Keratinocyte (primary cell): ENCODE data around the gene ATP8A1. TPM values are rescaled to one million over a fixed set of nuclear protein-coding genes. Genes with fewer than 3 reads are reported as not detected.

Source experiments
- DNase-seq: peaks from one replicate; pipeline ENCODE4 v3.0.0-alpha.2; 2011; ENCODE audit warnings: low read depth, missing footprints, low spot score
- FAIRE-seq: peaks from 2 replicates; lab custom pipeline; 2011; peaks lifted over from hg19 to GRCh38; lab: Jason Lieb, UNC
- H2AFZ ChIP-seq: 2 replicates; pipeline ENCODE4 v1.6.0; 2012; ENCODE audit warnings: low read length, control low read depth, inconsistent platforms; ENCODE audit not compliant: control insufficient read depth
- H3K27ac ChIP-seq: 2 replicates; pipeline ENCODE4 v1.5.1; 2011; ENCODE audit warnings: low read length; ENCODE audit not compliant: control insufficient read depth, insufficient read depth
- H3K27me3 ChIP-seq: 3 replicates; pipeline ENCODE4 v1.6.0; 2011; ENCODE audit warnings: low read length; ENCODE audit not compliant: control insufficient read depth, insufficient read depth; ENCODE audit errors: extremely low read depth
- H3K36me3 ChIP-seq, 2 experiments: 2 replicates in 1 of 2; 3 replicates in 1 of 2; pipeline ENCODE4 v1.5.1; 2011; ENCODE audit warnings: low read length in 2 of 2, mild to moderate bottlenecking in 1 of 2; ENCODE audit not compliant: control insufficient read depth in 2 of 2, insufficient read depth in 2 of 2; ENCODE audit errors: extremely low read depth in 1 of 2
- H3K4me1 ChIP-seq: 3 replicates; pipeline ENCODE4 v1.5.1; 2011; ENCODE audit warnings: low read length; ENCODE audit not compliant: control insufficient read depth, insufficient read depth; ENCODE audit errors: extremely low read depth
- H3K4me2 ChIP-seq: 3 replicates; pipeline ENCODE4 v1.6.0; 2011; ENCODE audit warnings: low read depth, low read length; ENCODE audit not compliant: control insufficient read depth, insufficient read depth; ENCODE audit errors: extremely low read depth
- H3K4me3 ChIP-seq, 3 experiments: fragments of 200-600 bp in 1 of 3; sonication (generic) in 1 of 3; 2 replicates in 2 of 3; 3 replicates in 1 of 3; pipeline ENCODE4 v1.5.1; 2011 to 2016; ENCODE audit warnings: low read length in 3 of 3, mild to moderate bottlenecking in 3 of 3, control low read depth in 2 of 3, inconsistent platforms in 1 of 3, low read depth in 1 of 3, mixed read lengths in 1 of 3, mixed run types in 1 of 3, moderate library complexity in 1 of 3; ENCODE audit not compliant: control insufficient read depth in 2 of 3, insufficient read depth in 2 of 3; ENCODE audit errors: extremely low read depth in 1 of 3
- H3K79me2 ChIP-seq: 2 replicates; pipeline ENCODE4 v1.6.0; 2012; ENCODE audit warnings: low read length; ENCODE audit not compliant: control insufficient read depth, insufficient read depth
- H3K9ac ChIP-seq: 3 replicates; pipeline ENCODE4 v1.6.0; 2011; ENCODE audit warnings: low read length; ENCODE audit not compliant: control insufficient read depth, insufficient read depth; ENCODE audit errors: extremely low read depth
- H3K9me1 ChIP-seq: 3 replicates; pipeline ENCODE4 v1.6.0; 2011; ENCODE audit warnings: low read length; ENCODE audit not compliant: control insufficient read depth, insufficient read depth; ENCODE audit errors: extremely low read depth
- H3K9me3 ChIP-seq: 2 replicates; pipeline ENCODE4 v1.5.1; 2012; ENCODE audit warnings: low read depth, low read length; ENCODE audit not compliant: control insufficient read depth
- H4K20me1 ChIP-seq: 3 replicates; pipeline ENCODE4 v1.6.0; 2011; ENCODE audit warnings: low read length; ENCODE audit not compliant: control insufficient read depth, insufficient read depth; ENCODE audit errors: extremely low read depth
- EZH2 ChIP-seq: IDR thresholded peaks from one replicate; pipeline ENCODE4 v1.6.1; 2012; ENCODE audit warnings: inconsistent platforms, mild to moderate bottlenecking, low read length, moderate library complexity
- dilution Hi-C: fragments of 300-500 bp; cut with MboI; formaldehyde crosslinking; loops from one replicate; pipeline ENCODE4 v1.7.0; 2020; ENCODE audit warnings: low sequenced_read_pairs; ENCODE audit not compliant: extremely low pct_ligation_motif_present
- polyA plus RNA-seq, 5 experiments: library from polyadenylated mRNA; depleted of rRNA in 3 of 5; stranded (reverse) in 3 of 5; stranded (forward) in 1 of 5; unstranded in 1 of 5; fragments of >200 nt; gene quantifications; 1 replicate in 1 of 5; 2 replicates in 3 of 5; 3 replicates in 1 of 5; pipeline versions ENCODE4 v1.2.1 to v1.2.3, GENCODE V29; 2011 to 2012; ENCODE audit warnings: missing spikeins in 2 of 5, low read depth in 1 of 5, low replicate concordance in 1 of 5
- TF ChIP-seq, protein P1 (sequence below), 3 experiments: IDR thresholded peaks in 1 of 3; conservative IDR thresholded peaks in 1 of 3; optimal IDR thresholded peaks in 1 of 3; 2 replicates in 2 of 3; 3 replicates in 1 of 3; pipeline versions ENCODE3 to v1.5.1; 2011; ENCODE audit warnings: low read length in 3 of 3, mild to moderate bottlenecking in 3 of 3, moderate library complexity in 2 of 3, control low read depth in 1 of 3, inconsistent platforms in 1 of 3; ENCODE audit not compliant: insufficient read depth in 2 of 3; ENCODE audit errors: extremely low read depth in 1 of 3

The ATP8A1 gene
- polyA plus RNA-seq, 1 donor (not counting 4 experiments of a cell fraction or from before 2014, with no cell fraction given), result 0.20 TPM

- no peak overlapping the region for H3K4me2 ChIP-seq
- no peak overlapping the region for H3K27ac ChIP-seq
- no peaks in the 10 kb centered on the region for H3K9me3 ChIP-seq
- no peaks in the 10 kb centered on the region for H3K4me1 ChIP-seq
- H3K79me2 ChIP-seq, result no peaks in the 10 kb centered on the region
- no peak overlapping the region for H3K4me3 ChIP-seq
- FAIRE-seq (no peak), DNase-seq (no peak)
- TF ChIP-seq, protein P1, sequence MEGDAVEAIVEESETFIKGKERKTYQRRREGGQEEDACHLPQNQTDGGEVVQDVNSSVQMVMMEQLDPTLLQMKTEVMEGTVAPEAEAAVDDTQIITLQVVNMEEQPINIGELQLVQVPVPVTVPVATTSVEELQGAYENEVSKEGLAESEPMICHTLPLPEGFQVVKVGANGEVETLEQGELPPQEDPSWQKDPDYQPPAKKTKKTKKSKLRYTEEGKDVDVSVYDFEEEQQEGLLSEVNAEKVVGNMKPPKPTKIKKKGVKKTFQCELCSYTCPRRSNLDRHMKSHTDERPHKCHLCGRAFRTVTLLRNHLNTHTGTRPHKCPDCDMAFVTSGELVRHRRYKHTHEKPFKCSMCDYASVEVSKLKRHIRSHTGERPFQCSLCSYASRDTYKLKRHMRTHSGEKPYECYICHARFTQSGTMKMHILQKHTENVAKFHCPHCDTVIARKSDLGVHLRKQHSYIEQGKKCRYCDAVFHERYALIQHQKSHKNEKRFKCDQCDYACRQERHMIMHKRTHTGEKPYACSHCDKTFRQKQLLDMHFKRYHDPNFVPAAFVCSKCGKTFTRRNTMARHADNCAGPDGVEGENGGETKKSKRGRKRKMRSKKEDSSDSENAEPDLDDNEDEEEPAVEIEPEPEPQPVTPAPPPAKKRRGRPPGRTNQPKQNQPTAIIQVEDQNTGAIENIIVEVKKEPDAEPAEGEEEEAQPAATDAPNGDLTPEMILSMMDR (optimal IDR thresholded peaks at IDR 0.05 in 1 of 3, IDR thresholded peaks at IDR 0.05 in 1 of 3, conservative IDR thresholded peaks at IDR 0.05 in 1 of 3; ENCODE audit: extremely low read depth in 1 of 3, insufficient read depth in 2 of 3, low read length in 3 of 3), result no peak
- TF ChIP-seq EZH2, result no peak
- H4K20me1 ChIP-seq, result no peaks in the 10 kb centered on the region
- no peaks in the 10 kb centered on the region for H3K9me1 ChIP-seq
- H3K9ac ChIP-seq, result no peak overlapping the region
- no peak overlapping the region for H2AFZ ChIP-seq
- dilution Hi-C loops, result no loop called here
- H3K36me3 ChIP-seq, result no peaks in the 10 kb centered on the region
- H3K27me3 ChIP-seq, result no peaks in the 10 kb centered on the region
Measured at GRCh38 chr4:42515156-42515884, 141.6 kb downstream of the ATP8A1 start.

GRCh38 chr4:42513748-42514492 is 143.0 kb downstream of the ATP8A1 start:
- Histone ChIP-seq H3K27ac (no peak overlapping the region), H3K36me3 (no peaks in the 10 kb centered on the region), H3K4me1 (no peaks in the 10 kb centered on the region), H3K9ac (no peak overlapping the region), H3K4me2 (no peak overlapping the region), H2AFZ (no peak overlapping the region), H3K9me3 (no peaks in the 10 kb centered on the region), H4K20me1 (no peaks in the 10 kb centered on the region), H3K79me2 (no peaks in the 10 kb centered on the region), H3K27me3 (no peaks in the 10 kb centered on the region), H3K4me3 (no peak overlapping the region), H3K9me1 (no peaks in the 10 kb centered on the region)
- FAIRE-seq (no peak), DNase-seq (no peak)
- dilution Hi-C loops, result no loop called here
- TF ChIP-seq EZH2, result no peak
- TF ChIP-seq, protein P1 (optimal IDR thresholded peaks at IDR 0.05 in 1 of 3, IDR thresholded peaks at IDR 0.05 in 1 of 3, conservative IDR thresholded peaks at IDR 0.05 in 1 of 3; ENCODE audit: extremely low read depth in 1 of 3, insufficient read depth in 2 of 3, low read length in 3 of 3), result no peak
